ENCODE data around the gene THOC1. TPM values are rescaled to one million over a fixed set of nuclear protein-coding genes. Genes with fewer than 3 reads are reported as not detected.

The THOC1 gene
- total RNA-seq, 2 donors from 2014 or later = 81.8 to 99.6 TPM

DNA sequence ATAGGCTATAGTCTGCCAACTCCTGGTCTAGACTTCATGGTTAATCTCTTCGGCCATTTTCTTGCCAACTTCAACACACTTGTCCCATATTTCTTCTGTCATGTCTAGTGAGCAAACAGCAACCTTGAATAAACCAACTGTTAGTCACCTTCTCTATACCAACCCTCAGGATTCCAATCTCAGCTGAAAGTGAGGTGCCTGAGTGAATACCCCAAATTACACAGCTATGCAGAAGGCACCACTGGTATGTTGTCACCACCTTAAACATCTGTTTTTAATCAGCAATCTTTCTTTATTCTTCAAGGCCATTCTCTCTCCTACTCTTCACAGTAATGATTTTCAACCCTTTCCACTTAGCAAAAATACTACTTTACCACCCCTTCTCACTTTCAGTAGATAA is 39.3 kb downstream of the THOC1 start:
- no peaks in the 10 kb centered on the region for H3K27me3 Mint-ChIP-seq (ENCODE audit: insufficient read depth)
- peaks cover 41% of the 10 kb centered on the region for H3K36me3 ChIP-seq (ENCODE audit: control insufficient read depth, insufficient read depth, low read length)
- no peak overlapping the region for H3K27ac Mint-ChIP-seq
- TF ChIP-seq, protein P1, sequence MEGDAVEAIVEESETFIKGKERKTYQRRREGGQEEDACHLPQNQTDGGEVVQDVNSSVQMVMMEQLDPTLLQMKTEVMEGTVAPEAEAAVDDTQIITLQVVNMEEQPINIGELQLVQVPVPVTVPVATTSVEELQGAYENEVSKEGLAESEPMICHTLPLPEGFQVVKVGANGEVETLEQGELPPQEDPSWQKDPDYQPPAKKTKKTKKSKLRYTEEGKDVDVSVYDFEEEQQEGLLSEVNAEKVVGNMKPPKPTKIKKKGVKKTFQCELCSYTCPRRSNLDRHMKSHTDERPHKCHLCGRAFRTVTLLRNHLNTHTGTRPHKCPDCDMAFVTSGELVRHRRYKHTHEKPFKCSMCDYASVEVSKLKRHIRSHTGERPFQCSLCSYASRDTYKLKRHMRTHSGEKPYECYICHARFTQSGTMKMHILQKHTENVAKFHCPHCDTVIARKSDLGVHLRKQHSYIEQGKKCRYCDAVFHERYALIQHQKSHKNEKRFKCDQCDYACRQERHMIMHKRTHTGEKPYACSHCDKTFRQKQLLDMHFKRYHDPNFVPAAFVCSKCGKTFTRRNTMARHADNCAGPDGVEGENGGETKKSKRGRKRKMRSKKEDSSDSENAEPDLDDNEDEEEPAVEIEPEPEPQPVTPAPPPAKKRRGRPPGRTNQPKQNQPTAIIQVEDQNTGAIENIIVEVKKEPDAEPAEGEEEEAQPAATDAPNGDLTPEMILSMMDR (conservative IDR thresholded peaks at IDR 0.05) = no peak
- WGBS, 2 experiments (ENCODE audit: insufficient coverage in 1 of 2, insufficient read length in 1 of 2) = 88 to 100% methylated on average over 1 of the region's 1 CpG
- no peak for DNase-seq
- no peaks in the 10 kb centered on the region for H3K27me3 ChIP-seq (ENCODE audit: control insufficient read depth, insufficient read depth, low read length, poor library complexity, severe bottlenecking)
- H3K9me3 ChIP-seq (ENCODE audit: control insufficient read depth, low read length) = no peaks in the 10 kb centered on the region
- no peak overlapping the region for H3K4me3 Mint-ChIP-seq
- H3K4me1 ChIP-seq (ENCODE audit: control insufficient read depth, insufficient read depth, low read length) = no peaks in the 10 kb centered on the region
- H3K27ac ChIP-seq (ENCODE audit: low read depth, low read length) = no peak overlapping the region
- H3K4me1 Mint-ChIP-seq = no peaks in the 10 kb centered on the region
- H3K4me3 ChIP-seq (ENCODE audit: low read length) = no peak overlapping the region
- H3K9me3 Mint-ChIP-seq = no peaks in the 10 kb centered on the region
- H3K36me3 Mint-ChIP-seq (ENCODE audit: low read depth) = peaks cover 43% of the 10 kb centered on the region
- no peak overlapping the region for H3K9ac ChIP-seq (ENCODE audit: extremely low read depth, low read length, poor library complexity, severe bottlenecking)

DNA sequence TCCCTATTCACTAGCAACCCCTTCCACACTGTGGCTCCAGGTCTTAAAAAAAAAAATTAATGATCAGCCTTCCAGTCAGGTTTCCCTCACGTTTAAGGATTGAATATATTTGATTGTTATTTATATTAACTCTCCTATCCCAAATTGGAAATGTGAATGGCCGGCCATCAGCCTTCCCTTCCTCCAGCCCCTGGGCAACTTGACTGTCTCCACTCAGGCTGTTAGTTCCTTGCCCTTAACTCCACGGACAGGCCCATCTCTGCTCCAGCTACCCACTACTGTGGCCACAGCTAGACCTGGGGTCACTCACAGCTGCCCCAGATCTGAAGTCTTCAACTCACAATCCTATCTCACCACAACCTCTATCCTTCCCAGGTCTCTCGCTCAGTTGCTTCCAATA is 39.9 kb downstream of the THOC1 start:
- Mint-ChIP-seq H3K4me3 (no peak overlapping the region), H3K9me3 (no peaks in the 10 kb centered on the region), H3K36me3 (ENCODE audit: low read depth) (peaks cover 48% of the 10 kb centered on the region), H3K27ac (no peak overlapping the region), H3K27me3 (ENCODE audit: insufficient read depth) (no peaks in the 10 kb centered on the region), H3K4me1 (no peaks in the 10 kb centered on the region)
- no peak overlapping the region for H3K4me3 ChIP-seq (ENCODE audit: low read length)
- H3K27me3 ChIP-seq (ENCODE audit: control insufficient read depth, insufficient read depth, low read length, poor library complexity, severe bottlenecking) = no peaks in the 10 kb centered on the region
- no peak overlapping the region for H3K9ac ChIP-seq (ENCODE audit: extremely low read depth, low read length, poor library complexity, severe bottlenecking)
- no peak overlapping the region for H3K27ac ChIP-seq (ENCODE audit: low read depth, low read length)
- H3K4me1 ChIP-seq (ENCODE audit: control insufficient read depth, insufficient read depth, low read length) = no peaks in the 10 kb centered on the region
- H3K36me3 ChIP-seq (ENCODE audit: control insufficient read depth, insufficient read depth, low read length) = peaks cover 48% of the 10 kb centered on the region
- no peak for DNase-seq
- WGBS, 2 experiments (ENCODE audit: insufficient coverage in 1 of 2, insufficient read length in 1 of 2) = 96 to 100% methylated on average over 1 to 3 of the region's 4 CpGs
- no peaks in the 10 kb centered on the region for H3K9me3 ChIP-seq (ENCODE audit: control insufficient read depth, low read length)
- TF ChIP-seq, protein P1 (conservative IDR thresholded peaks at IDR 0.05) = no peak

DNA sequence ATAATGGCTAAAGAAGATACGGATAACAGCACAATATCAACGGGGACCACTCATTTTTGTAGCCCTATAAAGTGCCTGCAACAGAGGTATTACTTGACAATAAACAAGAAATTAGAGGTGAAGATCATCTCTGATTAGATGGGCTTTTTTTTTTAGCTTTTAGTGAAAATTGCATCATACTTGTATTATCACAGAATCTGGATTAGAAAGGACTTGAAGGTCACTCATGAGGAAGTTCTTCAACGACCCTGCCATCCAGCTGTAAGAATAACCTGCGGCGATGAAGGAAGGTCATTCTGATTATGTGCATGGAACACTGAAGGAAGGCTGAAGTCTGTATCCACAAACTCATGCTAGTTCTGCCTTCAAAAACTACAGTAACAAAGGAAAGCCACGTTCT is 40.5 kb downstream of the THOC1 start:
- H3K9ac ChIP-seq (ENCODE audit: extremely low read depth, low read length, poor library complexity, severe bottlenecking) = no peak overlapping the region
- no peaks in the 10 kb centered on the region for H3K27me3 ChIP-seq (ENCODE audit: control insufficient read depth, insufficient read depth, low read length, poor library complexity, severe bottlenecking)
- 95 to 96% methylated on average over 5 to 6 of the region's 6 CpGs for WGBS, 2 experiments (ENCODE audit: insufficient coverage in 1 of 2, insufficient read length in 1 of 2)
- DNase-seq = no peak
- peaks cover 53% of the 10 kb centered on the region for H3K36me3 ChIP-seq (ENCODE audit: control insufficient read depth, insufficient read depth, low read length)
- peaks cover 53% of the 10 kb centered on the region for H3K36me3 Mint-ChIP-seq (ENCODE audit: low read depth)
- TF ChIP-seq, protein P1 (conservative IDR thresholded peaks at IDR 0.05) = no peak
- H3K4me1 ChIP-seq (ENCODE audit: control insufficient read depth, insufficient read depth, low read length) = no peaks in the 10 kb centered on the region
- no peaks in the 10 kb centered on the region for H3K27me3 Mint-ChIP-seq (ENCODE audit: insufficient read depth)
- no peaks in the 10 kb centered on the region for H3K9me3 ChIP-seq (ENCODE audit: control insufficient read depth, low read length)
- H3K4me3 Mint-ChIP-seq = no peak overlapping the region
- no peak overlapping the region for H3K27ac ChIP-seq (ENCODE audit: low read depth, low read length)
- H3K27ac Mint-ChIP-seq = no peak overlapping the region
- H3K4me3 ChIP-seq (ENCODE audit: low read length) = no peak overlapping the region
- no peaks in the 10 kb centered on the region for H3K9me3 Mint-ChIP-seq
- no peaks in the 10 kb centered on the region for H3K4me1 Mint-ChIP-seq
